Measurements from ENCODE around the gene ZSWIM1. TPM values are rescaled to one million over a fixed set of nuclear protein-coding genes. Genes with fewer than 3 reads are reported as not detected.

ZSWIM1 gene
- 17.1 and 17.3 TPM in 2 replicates for total RNA-seq (ENCODE audit: low replicate concordance)
- long read RNA-seq, partial matches to known transcripts = 0 of 1 reads
- long read RNA-seq, other reads (novel, unspliced or antisense) = 0 of 1 reads

- H3K27ac Mint-ChIP-seq = peak within 1 kb of the TSS; percentile 98
- no peak for TF ChIP-seq CTCF (conservative IDR thresholded peaks at IDR 0.05)
- H3K4me1 Mint-ChIP-seq (ENCODE audit: unreplicated experiment) = peaks cover 21% of the 10 kb centered on the region
- no peaks in the 10 kb centered on the region for H3K27me3 Mint-ChIP-seq
- no peaks in the 10 kb centered on the region for H3K9me3 Mint-ChIP-seq
- H3K4me3 Mint-ChIP-seq = peak within 1 kb of the TSS; percentile 99
- peaks cover 8% of the 10 kb centered on the region for H3K36me3 Mint-ChIP-seq
- DNase-seq (ENCODE audit: extremely low spot score, unreplicated experiment) = peak; percentile 97
Measured at GRCh38 chr20:45880988-45881788, at the start of gene ZSWIM1. Gene ZSWIM1, plus strand, starts transcription at chr20:45881227. Its CDS starts 1,366 bp downstream, at chr20:45882593.

- H3K27me3 Mint-ChIP-seq = peaks cover 3% of the 10 kb centered on the region
- no peak overlapping the region for H3K27ac Mint-ChIP-seq
- H3K4me1 Mint-ChIP-seq (ENCODE audit: unreplicated experiment) = peaks cover 24% of the 10 kb centered on the region
- H3K36me3 Mint-ChIP-seq = no peaks in the 10 kb centered on the region
- H3K4me3 Mint-ChIP-seq = peak overlapping the region; percentile 87
- no peak for TF ChIP-seq CTCF (conservative IDR thresholded peaks at IDR 0.05)
- H3K9me3 Mint-ChIP-seq = no peaks in the 10 kb centered on the region
- DNase-seq (ENCODE audit: extremely low spot score, unreplicated experiment) = no peak
Measured at GRCh38 chr20:45832619-45833018, 48.4 kb upstream of the ZSWIM1 start.

- Mint-ChIP-seq H3K4me1 (ENCODE audit: unreplicated experiment) (peaks cover 24% of the 10 kb centered on the region), H3K27ac (peak within 1 kb of the TSS; percentile 85), H3K27me3 (peaks cover 3% of the 10 kb centered on the region), H3K4me3 (peak within 1 kb of the TSS; percentile 88), H3K36me3 (no peaks in the 10 kb centered on the region), H3K9me3 (no peaks in the 10 kb centered on the region)
- DNase-seq (ENCODE audit: extremely low spot score, unreplicated experiment) = peak; percentile 82
- no peak for TF ChIP-seq CTCF (conservative IDR thresholded peaks at IDR 0.05)
Measured at GRCh38 chr20:45833030-45833882, 47.8 kb upstream of the ZSWIM1 start, which contains the start of gene SNX21. Gene SNX21, plus strand, starts transcription at chr20:45833799. Its CDS starts 121 bp downstream, at chr20:45833920.

- peaks cover 3% of the 10 kb centered on the region for H3K27me3 Mint-ChIP-seq
Measured at GRCh38 chr20:45833883-45834796, 46.9 kb upstream of the ZSWIM1 start.

More at GRCh38 chr20:45833883-45834796, 46.9 kb upstream of the ZSWIM1 start:
- Mint-ChIP-seq H3K27ac (no peak overlapping the region), H3K9me3 (no peaks in the 10 kb centered on the region), H3K36me3 (no peaks in the 10 kb centered on the region), H3K4me3 (peak overlapping the region; percentile 88), H3K4me1 (ENCODE audit: unreplicated experiment) (peaks cover 24% of the 10 kb centered on the region)
- peak; percentile 83 for DNase-seq (ENCODE audit: extremely low spot score, unreplicated experiment)
- no peak for TF ChIP-seq CTCF (conservative IDR thresholded peaks at IDR 0.05)
